DOHH2 (cell line): ENCODE measurements around the gene FIZ1.

ENCODE experiments used
- EZH2phosphoT487 ChIP-seq: fragments of 200-600 bp; sonication (generic); IDR thresholded peaks from 2 replicates; pipeline ENCODE4 v1.6.1; 2017; ENCODE audit warnings: borderline replicate concordance, mild to moderate bottlenecking, antibody characterized with exemption, low read length, moderate library complexity, mixed read lengths
- TF ChIP-seq, protein P1 (sequence below): fragments of 200-600 bp; sonication (generic); IDR thresholded peaks from one replicate; pipeline ENCODE4 v1.5.1; 2014; ENCODE audit warnings: antibody characterized with exemption, mild to moderate bottlenecking, low read depth, low read length; ENCODE audit not compliant: poor library complexity, severe bottlenecking

DNA sequence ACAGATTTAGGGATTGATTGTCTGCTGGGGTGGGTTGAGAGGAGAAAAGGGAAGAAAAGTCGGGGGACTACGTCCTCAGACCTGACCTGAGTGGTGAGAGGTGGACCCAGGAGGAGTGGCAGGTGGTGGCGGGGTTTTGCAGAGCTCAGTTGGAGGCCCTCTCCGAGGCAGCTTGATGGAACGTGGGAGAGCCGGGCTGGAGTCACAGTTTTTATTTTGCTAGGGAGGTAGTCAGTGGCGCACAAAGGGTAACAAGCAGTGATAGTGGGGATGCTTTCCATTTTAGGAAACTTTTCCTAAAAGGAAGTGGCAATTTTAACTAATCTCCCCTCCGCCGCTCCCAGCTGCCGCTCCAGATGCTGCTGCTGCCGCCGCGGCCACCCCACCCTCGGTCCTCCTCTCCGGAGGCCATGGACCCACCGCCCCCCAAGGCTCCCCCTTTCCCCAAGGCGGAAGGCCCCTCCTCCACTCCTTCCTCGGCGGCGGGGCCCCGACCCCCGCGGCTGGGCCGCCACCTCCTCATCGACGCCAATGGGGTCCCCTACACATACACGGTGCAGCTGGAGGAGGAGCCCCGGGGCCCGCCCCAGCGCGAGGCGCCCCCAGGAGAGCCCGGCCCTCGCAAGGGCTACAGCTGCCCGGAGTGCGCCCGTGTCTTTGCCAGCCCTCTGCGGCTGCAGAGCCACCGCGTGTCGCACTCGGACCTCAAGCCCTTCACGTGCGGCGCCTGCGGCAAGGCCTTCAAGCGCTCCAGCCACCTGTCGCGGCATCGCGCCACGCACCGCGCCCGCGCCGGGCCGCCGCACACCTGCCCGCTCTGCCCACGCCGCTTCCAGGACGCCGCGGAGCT lies 43.1 kb upstream of the FIZ1 start:
- TF ChIP-seq, protein P1, sequence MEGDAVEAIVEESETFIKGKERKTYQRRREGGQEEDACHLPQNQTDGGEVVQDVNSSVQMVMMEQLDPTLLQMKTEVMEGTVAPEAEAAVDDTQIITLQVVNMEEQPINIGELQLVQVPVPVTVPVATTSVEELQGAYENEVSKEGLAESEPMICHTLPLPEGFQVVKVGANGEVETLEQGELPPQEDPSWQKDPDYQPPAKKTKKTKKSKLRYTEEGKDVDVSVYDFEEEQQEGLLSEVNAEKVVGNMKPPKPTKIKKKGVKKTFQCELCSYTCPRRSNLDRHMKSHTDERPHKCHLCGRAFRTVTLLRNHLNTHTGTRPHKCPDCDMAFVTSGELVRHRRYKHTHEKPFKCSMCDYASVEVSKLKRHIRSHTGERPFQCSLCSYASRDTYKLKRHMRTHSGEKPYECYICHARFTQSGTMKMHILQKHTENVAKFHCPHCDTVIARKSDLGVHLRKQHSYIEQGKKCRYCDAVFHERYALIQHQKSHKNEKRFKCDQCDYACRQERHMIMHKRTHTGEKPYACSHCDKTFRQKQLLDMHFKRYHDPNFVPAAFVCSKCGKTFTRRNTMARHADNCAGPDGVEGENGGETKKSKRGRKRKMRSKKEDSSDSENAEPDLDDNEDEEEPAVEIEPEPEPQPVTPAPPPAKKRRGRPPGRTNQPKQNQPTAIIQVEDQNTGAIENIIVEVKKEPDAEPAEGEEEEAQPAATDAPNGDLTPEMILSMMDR: no peak
- no peak for TF ChIP-seq EZH2phosphoT487
